Central memory CD4-positive, alpha-beta T cell (primary cell): ENCODE measurements around the gene GNAS.
"Not testable (repeated sequence)": the region's sequence is repeated elsewhere in the genome, so short reads cannot be mapped to it uniquely, and the experiment has no call there.

Experiments
- DNase-seq: peaks from one replicate; pipeline ENCODE4 v3.0.0; 2022
- total RNA-seq, 3 experiments: gene quantifications; one replicate each; lab custom pipeline; 2026; lab: John Stamatoyannopoulos, UW

Gene GNAS
- 443 to 746 (median 631) reads per million in 3 experiments for total RNA-seq

- peak; percentile 26 for DNase-seq
Observed at GRCh38 chr20:58852543-58853271, at the start of gene GNAS. Gene GNAS, plus strand, starts transcription at chr20:58852716.

GRCh38 chr20:58803533-58803932 is 49.0 kb upstream of the GNAS start:
- DNase-seq: no peak

DNA sequence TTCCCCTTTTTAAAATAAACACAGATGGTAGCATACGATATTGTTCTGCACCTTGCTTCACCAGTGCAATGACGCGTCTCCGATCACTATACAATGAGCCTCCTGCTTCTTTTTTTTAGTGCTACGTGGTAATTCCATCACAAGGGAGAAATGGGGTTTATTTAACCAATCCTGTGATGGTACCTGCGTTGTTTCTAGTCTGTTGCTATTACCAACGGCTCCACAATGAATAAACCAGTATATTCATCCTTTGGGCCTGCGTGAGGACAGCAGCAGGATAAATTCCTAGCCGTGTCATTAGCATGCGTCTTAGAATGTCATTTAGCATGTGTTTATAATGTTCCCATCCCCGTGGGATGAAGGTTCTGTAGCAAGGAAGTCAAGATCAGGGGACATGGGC is 44.7 kb upstream of the GNAS start:
- no peak for DNase-seq

GRCh38 chr20:58808271-58809046 is 44.1 kb upstream of the GNAS start:
- no peak for DNase-seq

DNA sequence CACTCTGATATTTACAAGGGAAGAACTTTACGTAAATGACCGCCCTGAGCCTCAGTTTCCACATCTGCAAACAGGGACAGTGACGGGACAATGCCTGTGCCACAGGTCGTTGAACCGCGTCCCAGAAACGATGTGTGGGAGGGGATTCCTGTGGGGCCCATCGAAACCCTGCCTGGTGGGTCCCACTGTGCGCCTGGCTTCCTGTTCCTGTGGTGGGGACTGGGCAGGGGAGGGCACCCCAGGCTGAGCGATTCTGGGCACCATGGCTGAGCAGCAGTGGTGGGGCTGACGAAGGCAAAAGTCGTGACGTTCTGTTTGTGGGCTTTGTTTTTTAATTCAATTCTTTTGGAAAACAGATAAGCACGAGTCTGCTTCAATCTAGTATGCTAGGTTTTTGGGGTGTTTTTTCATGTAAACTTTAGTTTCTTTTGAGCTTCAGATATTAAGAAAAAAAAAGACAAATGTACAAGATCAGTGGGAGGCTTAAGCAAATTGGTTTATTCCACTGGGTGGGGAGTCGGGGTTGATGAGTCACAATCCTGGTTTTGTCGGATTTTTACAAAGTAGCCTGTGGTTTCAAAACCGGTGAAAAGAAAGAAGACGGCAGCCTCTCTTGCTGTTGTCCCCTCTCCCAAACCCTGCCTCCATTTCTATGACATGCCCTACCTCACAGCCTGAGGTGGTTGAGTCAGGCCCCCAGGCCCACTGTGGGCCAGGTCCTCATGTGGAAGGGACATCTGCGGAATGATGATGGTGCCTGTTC is 42.2 kb upstream of the GNAS start:
- DNase-seq: no peak

DNA sequence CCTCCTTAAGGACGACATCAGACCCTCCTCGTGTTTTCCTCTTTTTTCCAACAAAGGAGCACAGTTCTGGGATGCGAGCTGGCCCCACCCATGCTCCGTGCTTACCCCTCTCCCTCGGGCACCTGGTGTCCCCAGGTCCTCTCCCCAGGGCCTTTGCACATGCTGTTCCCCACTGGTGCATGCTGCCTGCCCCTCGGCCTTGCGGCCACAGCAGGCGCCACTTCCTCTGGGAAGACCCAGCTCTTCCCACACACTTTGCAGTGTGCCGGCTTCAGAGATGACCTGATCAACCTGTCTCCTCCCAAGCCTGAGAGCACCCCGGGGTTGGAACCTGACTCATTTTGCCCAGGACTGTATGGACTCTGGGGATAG is 41.7 kb upstream of the GNAS start:
- no peak for DNase-seq

DNA sequence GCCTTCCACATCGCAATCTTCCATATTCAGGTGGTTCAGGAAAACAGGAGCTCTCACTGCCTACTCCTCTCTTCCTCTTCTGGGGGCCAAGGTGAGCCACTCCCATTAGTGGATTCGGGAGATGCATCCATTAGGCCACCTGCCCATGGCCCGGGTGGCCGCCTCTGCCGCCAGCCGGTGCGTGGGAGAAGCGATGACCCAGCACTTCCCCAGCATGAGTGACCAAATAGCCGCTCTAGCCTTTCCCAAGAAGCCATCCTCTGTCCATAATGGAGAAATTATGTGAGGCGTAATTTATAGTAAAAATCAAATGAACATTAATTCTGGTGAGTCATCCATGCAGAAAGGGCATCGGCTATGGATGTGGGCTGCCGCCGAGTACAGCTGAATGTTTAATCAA is 41.2 kb upstream of the GNAS start:
- DNase-seq: no peak

GRCh38 chr20:58813369-58813768 is 39.1 kb upstream of the GNAS start:
- no peak for DNase-seq

DNA sequence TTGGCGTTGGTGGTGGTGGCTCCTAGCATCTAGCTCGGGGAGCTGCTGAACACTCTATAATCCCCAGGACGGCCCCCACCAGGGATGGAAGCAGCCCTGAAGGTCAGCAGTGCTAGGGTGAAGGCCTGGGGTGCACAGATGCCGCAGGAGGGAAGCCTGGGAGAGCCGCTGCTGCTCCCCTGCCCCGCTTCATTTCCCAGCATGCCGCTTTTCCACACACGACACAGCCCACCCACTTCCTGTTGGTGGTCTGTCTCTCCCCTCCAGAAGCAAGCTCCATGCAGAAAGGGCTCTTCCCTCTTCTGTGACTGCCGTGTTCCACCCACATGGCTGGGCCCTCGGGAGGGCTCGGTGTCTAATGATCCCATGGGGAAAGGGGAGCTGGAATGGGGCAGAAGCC is 37.1 kb upstream of the GNAS start:
- DNase-seq: no peak

- no peak for DNase-seq
Observed at GRCh38 chr20:58816051-58816450, 36.5 kb upstream of the GNAS start.

GRCh38 chr20:58816957-58817651 is 35.4 kb upstream of the GNAS start:
- no peak for DNase-seq

DNA sequence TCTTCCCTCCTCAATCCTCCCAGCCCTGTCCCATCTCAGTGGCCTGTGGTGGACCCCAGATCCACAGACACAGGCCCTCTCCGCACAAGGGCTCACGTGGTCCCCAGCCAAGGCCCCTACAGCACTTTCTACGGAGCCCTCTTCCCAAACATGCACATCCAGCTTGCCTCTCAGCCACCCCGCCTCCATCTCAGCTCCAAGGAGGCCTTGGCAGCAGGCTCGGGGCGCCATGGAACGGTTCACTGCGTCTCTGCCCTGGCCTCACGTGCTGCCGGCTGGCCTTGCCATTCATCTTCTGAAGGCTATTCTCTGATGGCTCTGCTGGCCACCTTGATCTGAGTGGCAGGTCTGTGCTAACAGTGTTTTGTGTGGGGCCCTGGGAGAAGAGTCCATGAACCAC is 34.8 kb upstream of the GNAS start:
- DNase-seq: no peak

- no peak for DNase-seq
Observed at GRCh38 chr20:58818586-58819285, 33.8 kb upstream of the GNAS start.

GRCh38 chr20:58819921-58820320 is 32.6 kb upstream of the GNAS start:
- no peak for DNase-seq

- DNase-seq: not testable (repeated sequence)
Observed at GRCh38 chr20:58820515-58820914, 32.0 kb upstream of the GNAS start.

DNA sequence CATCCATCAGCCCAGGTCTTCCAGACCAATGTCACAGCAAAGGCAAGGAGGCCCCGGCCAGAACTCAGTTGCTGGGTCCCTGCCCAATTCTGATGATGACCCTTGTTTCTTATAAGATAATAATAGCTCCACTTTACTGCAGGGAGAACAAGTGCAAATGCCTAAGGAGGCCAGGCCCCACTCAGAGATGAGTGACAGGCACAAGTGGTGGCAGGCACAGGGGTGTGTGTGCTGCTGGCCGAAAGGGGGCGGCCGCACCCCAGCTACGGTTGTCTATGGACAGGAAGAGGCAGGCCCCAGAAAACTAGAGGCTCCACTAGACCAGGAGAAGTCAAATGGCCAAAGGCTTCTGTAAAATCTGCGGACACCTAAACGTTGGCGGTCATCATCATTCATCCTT is 30.4 kb upstream of the GNAS start:
- no peak for DNase-seq

GRCh38 chr20:58822748-58823730 is 29.5 kb upstream of the GNAS start:
- DNase-seq: no peak

- DNase-seq: no peak
Observed at GRCh38 chr20:58824843-58825242, 27.7 kb upstream of the GNAS start.

DNA sequence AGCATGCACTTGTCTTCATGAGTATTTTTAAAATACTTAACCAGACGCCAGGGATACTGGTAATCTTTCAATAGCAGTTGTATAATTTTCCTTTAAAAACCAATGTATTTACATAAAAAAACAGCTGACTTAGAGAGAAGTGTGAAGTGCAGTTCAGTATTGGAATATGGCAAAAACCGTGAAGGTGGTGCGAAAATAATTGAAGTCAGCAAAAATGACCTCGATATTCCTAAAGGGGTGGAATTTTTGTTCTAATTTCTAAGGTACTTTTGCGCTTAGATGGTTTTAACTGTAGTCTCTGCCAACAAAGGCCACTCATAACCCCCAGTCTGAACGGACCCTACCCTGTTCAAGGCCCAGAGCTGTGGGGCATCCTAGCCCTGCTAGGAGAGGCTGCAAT is 27.1 kb upstream of the GNAS start:
- no peak for DNase-seq

DNA sequence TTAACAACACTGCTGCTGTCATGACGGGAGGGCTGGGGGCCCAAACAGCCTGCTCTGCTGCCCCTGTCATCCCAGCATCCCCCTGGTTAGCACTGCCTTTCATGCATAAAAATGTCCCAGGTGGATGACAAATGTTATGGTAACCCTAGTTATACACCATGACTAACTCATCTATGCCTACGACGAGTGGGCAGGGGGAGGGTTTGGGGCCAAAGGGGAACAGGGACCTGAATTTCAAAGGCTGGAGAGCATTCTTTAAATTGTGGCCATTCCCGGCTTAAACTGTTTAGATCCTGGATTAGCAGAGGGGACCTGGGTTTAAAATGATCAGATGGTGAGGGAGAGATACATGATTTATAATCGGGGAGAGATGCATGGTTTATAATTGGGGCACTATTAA is 26.2 kb upstream of the GNAS start:
- no peak for DNase-seq

DNA sequence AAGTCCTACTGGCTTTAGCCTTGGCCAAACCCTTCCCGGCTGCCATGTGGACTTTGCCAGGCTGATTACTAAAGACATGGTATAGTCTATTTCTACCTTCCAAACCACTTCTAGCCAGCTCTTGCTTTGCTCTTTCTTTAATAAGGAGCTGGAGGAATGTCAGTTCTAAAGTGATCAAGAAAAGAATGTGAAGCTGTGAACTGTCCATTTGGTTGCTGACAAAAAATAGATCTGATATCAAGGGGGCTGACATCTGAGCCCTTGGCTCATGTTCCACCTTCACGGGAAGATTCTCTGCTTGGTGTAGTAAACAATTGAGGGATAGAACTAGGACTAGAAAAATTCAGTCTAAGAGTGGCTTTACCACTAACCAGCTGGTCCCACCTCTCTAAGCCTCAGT is 24.4 kb upstream of the GNAS start:
- no peak for DNase-seq
